HCT116 (cell line): ENCODE results near the gene SEZ6. TPM values are rescaled to one million over a fixed set of nuclear protein-coding genes. Genes with fewer than 3 reads are reported as not detected.

Source experiments
- ATAC-seq: fragments of 200-7000 bp; cut with Tn5 transposase; 2 replicates; pipeline ENCODE4 v1.9.1; 2020; ENCODE audit warnings: mild to moderate bottlenecking, moderate library complexity
- BruUV-seq: library from RNA; stranded (reverse); fragments of 400-500 nt; replicated peaks from 2 replicates; lab custom pipeline; 2021; lab: Mats Ljungman, UMichigan
- CTCF ChIA-PET: fragments of 300-600 bp; sonication (Branson Sonifier 250); formaldehyde crosslinking; loops from one replicate; lab custom pipeline; 2021; ENCODE audit warnings: antibody characterized with exemption; lab: Charles Lee
- POLR2A ChIA-PET: fragments of 300-600, 350-600 bp; sonication (Branson Sonifier 250); formaldehyde crosslinking; loops from one replicate; lab custom pipeline; 2021; ENCODE audit warnings: antibody characterized with exemption; lab: Charles Lee
- RAD21 ChIA-PET, 2 experiments: fragments of 300-600 bp; sonication (Branson Sonifier 250); formaldehyde crosslinking; loops; one replicate each; lab custom pipeline; 2023; ENCODE audit warnings: low total read pairs in 2 of 2; ENCODE audit not compliant: uncharacterized antibody in 2 of 2, unreplicated experiment in 2 of 2, low non-redundant PET in 1 of 2; lab: Charles Lee
- DNase-seq: peaks from one replicate; pipeline ENCODE4 v3.0.0-alpha.2; 2010; ENCODE audit warnings: low read depth, low spot score
- H2AFZ ChIP-seq: fragments of 200-600 bp; shearing (Covaris generic), sonication (generic); 2 replicates; pipeline ENCODE4 v1.6.1; 2017; ENCODE audit warnings: low read depth, mixed run types, mixed read lengths, antibody characterized with exemption, low read length; ENCODE audit not compliant: poor library complexity, severe bottlenecking
- H3K27ac ChIP-seq: 2 replicates; pipeline ENCODE4 v1.5.1; 2012; ENCODE audit warnings: low read depth, low read length
- H3K27me3 ChIP-seq: fragments of 200-600 bp; sonication (generic); 2 replicates; pipeline ENCODE4 v1.6.1; 2016; ENCODE audit warnings: mixed run types, low read length, mixed read lengths; ENCODE audit not compliant: insufficient read depth
- H3K36me3 ChIP-seq, 2 experiments: fragments of 200-500 bp in 1 of 2; fragments of 200-600 bp in 1 of 2; sonication (Bioruptor generic) in 1 of 2; sonication (generic) in 1 of 2; 2 replicates each; pipeline versions ENCODE4 v1.5.1 to v1.6.1; 2014 to 2016; ENCODE audit warnings: low read length in 2 of 2, inconsistent platforms in 1 of 2, mixed read lengths in 1 of 2, mixed run types in 1 of 2; ENCODE audit not compliant: insufficient read depth in 2 of 2, control insufficient read depth in 1 of 2
- H3K4me1 ChIP-seq, 2 experiments: fragments of 200-600 bp in 1 of 2; sonication (generic) in 1 of 2; 2 replicates each; pipeline versions ENCODE4 v1.5.1 to v1.6.1; 2012 to 2017; ENCODE audit warnings: low read length in 2 of 2, inconsistent platforms in 1 of 2, mild to moderate bottlenecking in 1 of 2, mixed read lengths in 1 of 2, mixed run types in 1 of 2, moderate library complexity in 1 of 2; ENCODE audit not compliant: insufficient read depth in 2 of 2, control insufficient read depth in 1 of 2
- H3K4me2 ChIP-seq: fragments of 200-600 bp; sonication (generic); 2 replicates; pipeline ENCODE4 v1.6.1; 2017; ENCODE audit warnings: mixed run types, low read length, mixed read lengths
- H3K4me3 ChIP-seq, 2 experiments: fragments of 200-600 bp in 1 of 2; sonication (generic) in 1 of 2; replicated peaks in 1 of 2; 2 replicates each; pipeline ENCODE4 v1.5.1; 2011 to 2016; ENCODE audit warnings: low read length in 2 of 2, control low read depth in 1 of 2, low read depth in 1 of 2, mild to moderate bottlenecking in 1 of 2, mixed read lengths in 1 of 2, mixed run types in 1 of 2
- H3K79me2 ChIP-seq: fragments of 200-600 bp; sonication (generic); 2 replicates; pipeline ENCODE4 v1.6.1; 2017; ENCODE audit warnings: mild to moderate bottlenecking, mixed run types, low read length, moderate library complexity, mixed read lengths; ENCODE audit not compliant: insufficient read depth
- H3K9ac ChIP-seq: fragments of 200-600 bp; sonication (generic); 2 replicates; pipeline ENCODE4 v1.6.1; 2016; ENCODE audit warnings: low read length, mixed read lengths
- H3K9me2 ChIP-seq: fragments of 200-600 bp; sonication (generic), shearing (Covaris generic); 2 replicates; pipeline ENCODE4 v1.6.1; 2017; ENCODE audit warnings: mixed run types, mild to moderate bottlenecking, moderate library complexity; ENCODE audit not compliant: insufficient read depth
- H3K9me3 ChIP-seq, 2 experiments: fragments of 200-500 bp in 1 of 2; fragments of 200-600 bp in 1 of 2; sonication (Bioruptor generic) in 1 of 2; sonication (generic) in 1 of 2; 2 replicates each; pipeline ENCODE4 v1.6.1; 2014 to 2017; ENCODE audit warnings: low read length in 2 of 2, mixed read lengths in 2 of 2, inconsistent platforms in 1 of 2, low read depth in 1 of 2, mild to moderate bottlenecking in 1 of 2, mixed run types in 1 of 2, moderate library complexity in 1 of 2; ENCODE audit not compliant: control insufficient read depth in 1 of 2, insufficient read depth in 1 of 2
- H4K20me1 ChIP-seq: fragments of 200-600 bp; sonication (generic), shearing (Covaris generic); 2 replicates; pipeline ENCODE4 v1.6.1; 2017; ENCODE audit warnings: mixed run types, mild to moderate bottlenecking, moderate library complexity; ENCODE audit not compliant: insufficient read depth
- CBX3 ChIP-seq: IDR thresholded peaks from 2 replicates; pipeline ENCODE4 v1.6.1; 2012; ENCODE audit warnings: low read depth
- CEBPB ChIP-seq: IDR thresholded peaks from 2 replicates; pipeline ENCODE4 v1.6.1; 2012; ENCODE audit warnings: low read depth
- EGR1 ChIP-seq: IDR thresholded peaks from 2 replicates; pipeline ENCODE4 v1.6.1; 2012; ENCODE audit warnings: low read depth
- ELF1 ChIP-seq: IDR thresholded peaks from 2 replicates; pipeline ENCODE4 v1.6.1; 2012; ENCODE audit warnings: low read depth, borderline replicate concordance
- EZH2 ChIP-seq: fragments of 200-600 bp; sonication (generic); IDR thresholded peaks from 2 replicates; pipeline ENCODE4 v1.6.1; 2017; ENCODE audit warnings: antibody characterized with exemption, mixed run types
- EZH2phosphoT487 ChIP-seq: fragments of 200-600 bp; IDR thresholded peaks from 2 replicates; pipeline ENCODE4 v1.6.1; 2018; ENCODE audit warnings: antibody characterized with exemption, borderline replicate concordance
- FOSL1 ChIP-seq: IDR thresholded peaks from 2 replicates; pipeline ENCODE4 v1.6.1; 2012; ENCODE audit warnings: low read depth
- JUND ChIP-seq: IDR thresholded peaks from 2 replicates; pipeline ENCODE4 v1.6.1; 2012
- POLR2A ChIP-seq: IDR thresholded peaks from 2 replicates; pipeline ENCODE4 v1.7.0; 2011; ENCODE audit warnings: borderline replicate concordance; ENCODE audit not compliant: insufficient read depth, insufficient read length; ENCODE audit errors: extremely low read depth
- RAD21 ChIP-seq: IDR thresholded peaks from 2 replicates; pipeline ENCODE4 v1.6.1; 2012; ENCODE audit warnings: low read depth, mild to moderate bottlenecking
- SIN3A ChIP-seq: IDR thresholded peaks from 2 replicates; pipeline ENCODE4 v1.6.1; 2012; ENCODE audit warnings: low read depth
- SP1 ChIP-seq: IDR thresholded peaks from 2 replicates; pipeline ENCODE4 v1.6.1; 2012; ENCODE audit warnings: low read depth
- SRF ChIP-seq: IDR thresholded peaks from 2 replicates; pipeline ENCODE4 v1.6.1; 2012; ENCODE audit warnings: low read depth
- TCF7L2 ChIP-seq: IDR thresholded peaks from 2 replicates; pipeline ENCODE4 v1.7.0; 2011; ENCODE audit warnings: borderline replicate concordance, inconsistent platforms; ENCODE audit not compliant: insufficient read depth, insufficient read length; ENCODE audit errors: extremely low read depth
- YY1 ChIP-seq: IDR thresholded peaks from 2 replicates; pipeline ENCODE4 v1.6.1; 2011; ENCODE audit warnings: low read length, low read depth, moderate library complexity, mild to moderate bottlenecking; ENCODE audit not compliant: insufficient replicate concordance; ENCODE audit errors: extremely low read depth
- ZFX ChIP-seq: fragments of 450-650 bp; IDR thresholded peaks from 2 replicates; pipeline ENCODE4 v1.6.1; 2017
- ZNF274 ChIP-seq: fragments of 200-500 bp; sonication (Bioruptor generic); IDR thresholded peaks from 2 replicates; pipeline ENCODE4 v1.6.1; 2014; ENCODE audit warnings: mild to moderate bottlenecking, low read depth, low read length, inconsistent platforms
- intact Hi-C: fragments of 100-400 bp; cut with micrococcal nuclease; formaldehyde crosslinking; loops from 2 replicates; pipeline ENCODE4 v1.10.0; 2022
- total RNA-seq: library from RNA; stranded (reverse); gene quantifications from one replicate; pipeline ENCODE4 v1.2.1, GENCODE V29; 2021; ENCODE audit not compliant: unreplicated experiment
- TF ChIP-seq, protein P1 (sequence below): IDR thresholded peaks from 2 replicates; pipeline ENCODE4 v1.6.1; 2012
- TF ChIP-seq, protein P2 (sequence below): IDR thresholded peaks from 2 replicates; pipeline ENCODE4 v1.6.1; 2012
- TF ChIP-seq, protein P3 (sequence below): IDR thresholded peaks from 2 replicates; pipeline ENCODE4 v1.6.1; 2011; ENCODE audit warnings: mild to moderate bottlenecking, low read length, moderate library complexity; ENCODE audit not compliant: insufficient replicate concordance; ENCODE audit errors: extremely low read depth
- TF ChIP-seq, protein P4 (sequence below), 3 experiments: fragments of 200-600 bp in 1 of 3; sonication (generic) in 1 of 3; IDR thresholded peaks in 2 of 3; conservative IDR thresholded peaks in 1 of 3; 2 replicates each; pipeline ENCODE4 v1.5.1; 2012 to 2017; ENCODE audit warnings: low read depth in 2 of 3, low read length in 2 of 3, antibody characterized with exemption in 1 of 3, borderline replicate concordance in 1 of 3, control low read depth in 1 of 3, mild to moderate bottlenecking in 1 of 3, mixed read lengths in 1 of 3, mixed run types in 1 of 3, moderate library complexity in 1 of 3; ENCODE audit not compliant: insufficient read depth in 1 of 3

Gene SEZ6
- total RNA-seq, 1 experiment from 2014 or later: 0.22 TPM

DNA sequence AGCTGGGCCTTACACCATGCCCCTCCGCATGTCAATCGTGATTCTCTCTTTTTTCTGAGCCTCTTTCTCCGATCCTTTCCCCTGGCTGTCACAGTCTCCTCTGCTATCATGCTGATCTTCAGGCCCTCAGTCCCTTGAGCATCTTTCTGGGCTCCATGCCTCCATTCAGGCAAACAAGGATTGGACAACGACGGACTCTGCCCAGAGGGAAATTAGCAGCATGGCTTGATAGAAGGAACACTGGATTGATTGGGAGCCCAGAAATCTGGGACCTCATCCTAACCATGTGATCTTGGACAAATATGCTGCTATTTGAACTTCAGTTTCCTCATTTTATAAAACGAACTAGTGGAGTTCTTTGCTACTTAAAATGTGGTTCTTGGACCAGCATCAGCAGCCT is 35.0 kb downstream of the SEZ6 start (continued):
- TF ChIP-seq ZNF274 (no peak), TCF7L2 (no peak), POLR2A (no peak)

DNA sequence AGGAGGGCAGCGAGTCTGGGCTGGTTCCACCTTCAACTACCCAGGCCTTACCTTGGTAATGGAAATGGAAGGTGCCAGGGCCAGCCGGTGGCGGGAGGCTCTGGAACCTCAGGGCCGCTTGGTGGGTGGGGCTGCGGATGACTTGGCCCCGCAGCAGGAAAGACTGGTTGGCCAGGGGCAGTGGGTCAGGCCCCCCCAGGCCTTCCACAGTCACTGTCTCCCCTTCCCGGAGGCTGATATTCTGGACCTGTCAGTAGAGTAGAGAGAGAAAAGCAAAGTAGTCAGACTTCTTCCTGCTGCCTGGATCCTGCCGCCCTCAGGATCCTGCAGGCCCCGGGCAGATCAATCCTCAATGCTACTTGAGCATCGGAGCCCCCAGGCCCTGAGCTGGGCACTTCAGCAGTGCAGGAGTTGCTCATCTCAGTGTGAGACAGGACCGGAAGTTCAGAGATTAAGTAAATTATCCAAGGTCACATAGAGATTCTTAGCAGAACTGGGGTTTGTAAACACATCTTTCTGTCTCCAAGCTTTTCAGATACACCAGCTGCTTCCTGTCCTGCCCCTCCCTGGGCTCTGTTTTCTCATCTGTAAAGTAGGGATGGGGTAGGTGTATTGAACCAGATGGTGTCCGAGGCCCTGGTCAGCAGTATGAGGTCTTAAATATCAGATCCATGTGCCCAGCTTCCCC is 36.0 kb downstream of the SEZ6 start:
- Histone ChIP-seq H3K4me3 (no peak overlapping the region), H3K27me3 (no peaks in the 10 kb centered on the region), H2AFZ (no peak overlapping the region), H3K36me3 (no peaks in the 10 kb centered on the region), H3K9ac (no peak overlapping the region), H3K4me1 (peaks cover 3 to 7% of the 10 kb centered on the region in 2 experiments; a peak in 2 of 4 replicates), H3K4me2 (no peak overlapping the region), H3K9me3 (no peaks in the 10 kb centered on the region), H3K9me2 (no peaks in the 10 kb centered on the region), H3K27ac (no peak overlapping the region), H3K79me2 (no peaks in the 10 kb centered on the region)
- no peak for DNase-seq
- CTCF ChIA-PET: interaction anchor here (0.6 to 3.0 kb wide), 3 partner anchors 142 to 147 kb away, joined by 3 to 25 read pairs (median 3); no protein-coding TSS in a partner anchor
- intact Hi-C loops: no loop called here
- POLR2A ChIA-PET: no interaction called here
- no peak for ATAC-seq
- RAD21 ChIA-PET: no interaction called here
- TF ChIP-seq FOSL1: no peak
- TF ChIP-seq, protein P1, sequence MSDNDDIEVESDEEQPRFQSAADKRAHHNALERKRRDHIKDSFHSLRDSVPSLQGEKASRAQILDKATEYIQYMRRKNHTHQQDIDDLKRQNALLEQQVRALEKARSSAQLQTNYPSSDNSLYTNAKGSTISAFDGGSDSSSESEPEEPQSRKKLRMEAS: no peak
- no peak for TF ChIP-seq CBX3
- TF ChIP-seq EZH2: no peak
- no peak for TF ChIP-seq EGR1
- no peak for TF ChIP-seq ELF1
- no peak for TF ChIP-seq EZH2phosphoT487
- no peak for TF ChIP-seq SRF
- no peak for TF ChIP-seq CEBPB
- TF ChIP-seq ZFX: no peak
- TF ChIP-seq TCF7L2: no peak
- TF ChIP-seq RAD21: no peak
- no peak for TF ChIP-seq JUND
- TF ChIP-seq, protein P2, sequence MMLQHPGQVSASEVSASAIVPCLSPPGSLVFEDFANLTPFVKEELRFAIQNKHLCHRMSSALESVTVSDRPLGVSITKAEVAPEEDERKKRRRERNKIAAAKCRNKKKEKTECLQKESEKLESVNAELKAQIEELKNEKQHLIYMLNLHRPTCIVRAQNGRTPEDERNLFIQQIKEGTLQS: no peak
- TF ChIP-seq, protein P3, sequence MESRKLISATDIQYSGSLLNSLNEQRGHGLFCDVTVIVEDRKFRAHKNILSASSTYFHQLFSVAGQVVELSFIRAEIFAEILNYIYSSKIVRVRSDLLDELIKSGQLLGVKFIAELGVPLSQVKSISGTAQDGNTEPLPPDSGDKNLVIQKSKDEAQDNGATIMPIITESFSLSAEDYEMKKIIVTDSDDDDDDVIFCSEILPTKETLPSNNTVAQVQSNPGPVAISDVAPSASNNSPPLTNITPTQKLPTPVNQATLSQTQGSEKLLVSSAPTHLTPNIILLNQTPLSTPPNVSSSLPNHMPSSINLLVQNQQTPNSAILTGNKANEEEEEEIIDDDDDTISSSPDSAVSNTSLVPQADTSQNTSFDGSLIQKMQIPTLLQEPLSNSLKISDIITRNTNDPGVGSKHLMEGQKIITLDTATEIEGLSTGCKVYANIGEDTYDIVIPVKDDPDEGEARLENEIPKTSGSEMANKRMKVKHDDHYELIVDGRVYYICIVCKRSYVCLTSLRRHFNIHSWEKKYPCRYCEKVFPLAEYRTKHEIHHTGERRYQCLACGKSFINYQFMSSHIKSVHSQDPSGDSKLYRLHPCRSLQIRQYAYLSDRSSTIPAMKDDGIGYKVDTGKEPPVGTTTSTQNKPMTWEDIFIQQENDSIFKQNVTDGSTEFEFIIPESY: no peak
- no peak for TF ChIP-seq SP1
- no peak for TF ChIP-seq YY1
- TF ChIP-seq, protein P4, sequence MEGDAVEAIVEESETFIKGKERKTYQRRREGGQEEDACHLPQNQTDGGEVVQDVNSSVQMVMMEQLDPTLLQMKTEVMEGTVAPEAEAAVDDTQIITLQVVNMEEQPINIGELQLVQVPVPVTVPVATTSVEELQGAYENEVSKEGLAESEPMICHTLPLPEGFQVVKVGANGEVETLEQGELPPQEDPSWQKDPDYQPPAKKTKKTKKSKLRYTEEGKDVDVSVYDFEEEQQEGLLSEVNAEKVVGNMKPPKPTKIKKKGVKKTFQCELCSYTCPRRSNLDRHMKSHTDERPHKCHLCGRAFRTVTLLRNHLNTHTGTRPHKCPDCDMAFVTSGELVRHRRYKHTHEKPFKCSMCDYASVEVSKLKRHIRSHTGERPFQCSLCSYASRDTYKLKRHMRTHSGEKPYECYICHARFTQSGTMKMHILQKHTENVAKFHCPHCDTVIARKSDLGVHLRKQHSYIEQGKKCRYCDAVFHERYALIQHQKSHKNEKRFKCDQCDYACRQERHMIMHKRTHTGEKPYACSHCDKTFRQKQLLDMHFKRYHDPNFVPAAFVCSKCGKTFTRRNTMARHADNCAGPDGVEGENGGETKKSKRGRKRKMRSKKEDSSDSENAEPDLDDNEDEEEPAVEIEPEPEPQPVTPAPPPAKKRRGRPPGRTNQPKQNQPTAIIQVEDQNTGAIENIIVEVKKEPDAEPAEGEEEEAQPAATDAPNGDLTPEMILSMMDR (IDR thresholded peaks at IDR 0.05 in 2 of 3, conservative IDR thresholded peaks at IDR 0.05 in 1 of 3; ENCODE audit: borderline replicate concordance in 1 of 3, insufficient read depth in 1 of 3, low read depth in 2 of 3, low read length in 2 of 3): no peak
- no peak for TF ChIP-seq POLR2A
- no peak for TF ChIP-seq SIN3A
- TF ChIP-seq, all 23 proteins: peak for 0
- BruUV-seq: no TSS peak
- no peaks in the 10 kb centered on the region for H4K20me1 ChIP-seq
